Activated CD4-positive, alpha-beta T cell treated with anti-CD3 and anti-CD28 coated beads, Interleukin-2, amount 50 U/mL, for 48 hours (primary cell): ENCODE results near the gene EPAS1.

Experiments used
- DNase-seq, 2 experiments: peaks; one replicate each; pipeline ENCODE4 v3.0.0-alpha.2; 2020

The EPAS1 gene

GRCh38 chr2:46367286-46367685 is 70.1 kb downstream of the EPAS1 start:
- no peak for DNase-seq

GRCh38 chr2:46368401-46368800 is 71.2 kb downstream of the EPAS1 start:
- DNase-seq = no peak

GRCh38 chr2:46369783-46370182 is 72.6 kb downstream of the EPAS1 start:
- no peak for DNase-seq

GRCh38 chr2:46371854-46372253 is 74.6 kb downstream of the EPAS1 start:
- DNase-seq = no peak

- no peak for DNase-seq
Measured at GRCh38 chr2:46372475-46372874, 75.3 kb downstream of the EPAS1 start.

GRCh38 chr2:46373238-46373637 is 76.0 kb downstream of the EPAS1 start:
- DNase-seq = no peak

GRCh38 chr2:46375566-46376125 is 78.4 kb downstream of the EPAS1 start:
- DNase-seq = no peak

- DNase-seq = no peak
Measured at GRCh38 chr2:46376586-46376985, 79.4 kb downstream of the EPAS1 start.

GRCh38 chr2:46377101-46377581 is 79.9 kb downstream of the EPAS1 start:
- no peak for DNase-seq

- DNase-seq = no peak
Measured at GRCh38 chr2:46377666-46378560, 80.7 kb downstream of the EPAS1 start.

GRCh38 chr2:46378616-46379015 is 81.4 kb downstream of the EPAS1 start:
- no peak for DNase-seq

- DNase-seq = no peak
Measured at GRCh38 chr2:46379213-46380037, 82.2 kb downstream of the EPAS1 start.

GRCh38 chr2:46380038-46380940 is 83.1 kb downstream of the EPAS1 start:
- DNase-seq = no peak

- no peak for DNase-seq
Measured at GRCh38 chr2:46381263-46381849, 84.1 kb downstream of the EPAS1 start.

GRCh38 chr2:46381871-46382270 is 84.7 kb downstream of the EPAS1 start:
- no peak for DNase-seq

GRCh38 chr2:46382331-46383112 is 85.3 kb downstream of the EPAS1 start:
- no peak for DNase-seq

GRCh38 chr2:46383113-46383395 is 85.8 kb downstream of the EPAS1 start:
- DNase-seq = no peak

- no peak for DNase-seq
Measured at GRCh38 chr2:46383784-46384456, 86.7 kb downstream of the EPAS1 start.

GRCh38 chr2:46384457-46384815 is 87.2 kb downstream of the EPAS1 start:
- no peak for DNase-seq

GRCh38 chr2:46385786-46386577 is 88.8 kb downstream of the EPAS1 start:
- DNase-seq = no peak
